AG09319 (cell line): ENCODE measurements around the gene EP400.
"Not testable (repeated sequence)": the region's sequence is repeated elsewhere in the genome, so short reads cannot be mapped to it uniquely, and the experiment has no call there.

Experiments
- DNase-seq: peaks from one replicate; pipeline ENCODE4 v3.0.0-alpha.2; 2010; ENCODE audit warnings: low read depth; ENCODE audit errors: extremely low read depth
- CTCF ChIP-seq: IDR thresholded peaks from 2 replicates; pipeline ENCODE4 v1.5.1; 2011; ENCODE audit warnings: low read depth, mild to moderate bottlenecking, inconsistent platforms, low read length, moderate library complexity

Gene EP400

GRCh38 chr12:132040906-132041606 lies 91.3 kb downstream of the EP400 start:
- no peak for DNase-seq
- no peak for TF ChIP-seq CTCF

GRCh38 chr12:132043216-132043615 lies 93.5 kb downstream of the EP400 start:
- TF ChIP-seq CTCF, result no peak

GRCh38 chr12:132043770-132044467 lies 94.2 kb downstream of the EP400 start:
- TF ChIP-seq CTCF, result no peak
- DNase-seq, result no peak

More at GRCh38 chr12:132043216-132043615, 93.5 kb downstream of the EP400 start:
- no peak for DNase-seq

GRCh38 chr12:132044661-132045412 lies 95.1 kb downstream of the EP400 start:
- DNase-seq, result no peak
- no peak for TF ChIP-seq CTCF

- TF ChIP-seq CTCF, result no peak
- no peak for DNase-seq
These were observed 96.0 kb downstream of the EP400 start for GRCh38 chr12:132045751-132046150.

GRCh38 chr12:132046561-132046960 lies 96.8 kb downstream of the EP400 start:
- DNase-seq, result peak; percentile 72
- no peak for TF ChIP-seq CTCF

- not testable (repeated sequence) for DNase-seq
These were observed 97.9 kb downstream of the EP400 start for GRCh38 chr12:132047630-132048029.
